A673 (cell line): ENCODE data around the gene DNTTIP2. TPM values are rescaled to one million over a fixed set of nuclear protein-coding genes. Genes with fewer than 3 reads are reported as not detected.

Experiments
- Bru-seq: library from RNA; stranded (reverse); fragments of 400-500 nt; gene quantifications from one replicate; lab custom pipeline; 2021; lab: Mats Ljungman, UMichigan
- BruChase-seq, 2 experiments: library from RNA; stranded (reverse); fragments of 400-500 nt; gene quantifications; one replicate each; lab custom pipeline; 2021; lab: Mats Ljungman, UMichigan
- BruUV-seq: library from RNA; stranded (reverse); fragments of 400-500 nt; replicated peaks from 2 replicates; lab custom pipeline; 2021; lab: Mats Ljungman, UMichigan
- CTCF ChIA-PET: fragments of 300-600 bp; sonication (Branson Sonifier 250); formaldehyde crosslinking; loops from one replicate; lab custom pipeline; 2022; ENCODE audit warnings: antibody characterized with exemption; lab: Charles Lee
- POLR2A ChIA-PET: fragments of 300-600 bp; sonication (Branson Sonifier 250); formaldehyde crosslinking; loops from one replicate; lab custom pipeline; 2022; ENCODE audit warnings: antibody characterized with exemption; ENCODE audit not compliant: low non-redundant PET; lab: Charles Lee
- DNase-seq: peaks from one replicate; pipeline ENCODE4 v3.0.0-alpha.2; 2015; ENCODE audit warnings: low spot score
- H3K27ac ChIP-seq: fragments of 200-600 bp; sonication (generic); 2 replicates; pipeline ENCODE4 v1.5.1; 2016; ENCODE audit warnings: mixed run types, low read depth, mild to moderate bottlenecking, mixed read lengths, antibody characterized with exemption, low read length; ENCODE audit not compliant: poor library complexity, severe bottlenecking
- H3K27me3 ChIP-seq: fragments of 200-600 bp; sonication (generic); replicated peaks from 2 replicates; pipeline ENCODE4 v1.6.1; 2017; ENCODE audit warnings: mixed run types, low read depth, mild to moderate bottlenecking, mixed read lengths, antibody characterized with exemption, low read length; ENCODE audit not compliant: insufficient read depth, poor library complexity
- H3K36me3 ChIP-seq: fragments of 200-600 bp; sonication (generic); 2 replicates; pipeline ENCODE4 v1.6.1; 2016; ENCODE audit warnings: mixed run types, mild to moderate bottlenecking, mixed read lengths, antibody characterized with exemption, low read length; ENCODE audit not compliant: insufficient read depth, poor library complexity, severe bottlenecking
- H3K4me1 ChIP-seq: fragments of 200-600 bp; sonication (generic); 2 replicates; pipeline ENCODE4 v1.6.1; 2017; ENCODE audit warnings: mixed run types, mild to moderate bottlenecking, mixed read lengths, antibody characterized with exemption, low read length; ENCODE audit not compliant: insufficient read depth, poor library complexity, severe bottlenecking
- H3K4me3 ChIP-seq: fragments of 200-600 bp; sonication (generic); 2 replicates; pipeline ENCODE4 v1.5.1; 2016; ENCODE audit warnings: low read depth, mixed run types, mild to moderate bottlenecking, mixed read lengths, low read length; ENCODE audit not compliant: poor library complexity, severe bottlenecking
- H3K9me3 ChIP-seq: fragments of 200-600 bp; sonication (generic); 2 replicates; pipeline ENCODE4 v1.6.1; 2016; ENCODE audit warnings: mixed run types, low read depth, mild to moderate bottlenecking, mixed read lengths, antibody characterized with exemption, low read length; ENCODE audit not compliant: poor library complexity, severe bottlenecking
- CTCF ChIP-seq: fragments of 300-800, 200-600 bp; sonication (generic); conservative IDR thresholded peaks from 2 replicates; pipeline ENCODE4 v1.5.1; 2017; ENCODE audit warnings: low read depth, mild to moderate bottlenecking, antibody characterized with exemption, low read length, moderate library complexity, mixed read lengths
- EZH2 ChIP-seq: fragments of 200-600 bp; sonication (generic); IDR thresholded peaks from 2 replicates; pipeline ENCODE4 v1.6.1; 2017; ENCODE audit warnings: borderline replicate concordance, low read depth, mild to moderate bottlenecking, mixed read lengths, antibody characterized with exemption, low read length; ENCODE audit not compliant: poor library complexity, severe bottlenecking
- intact Hi-C: fragments of 100-400 bp; cut with micrococcal nuclease; formaldehyde crosslinking; loops from one replicate; pipeline ENCODE4 v1.10.0; 2022; ENCODE audit not compliant: unreplicated experiment
- long read RNA-seq: library from polyadenylated mRNA; stranded (forward); transcript quantifications from one replicate; pipeline ENCODE4 v2.0.0, GENCODE V29; 2022
- total RNA-seq: library from RNA; stranded (reverse); gene quantifications from 2 replicates; pipeline ENCODE4 v1.2.3, GENCODE V29; 2021

Gene DNTTIP2
- total RNA-seq (78.4 and 102 TPM in 2 replicates), Bru-seq, nascent RNA (percentile 94 among the genes with signal in this experiment), BruChase-seq, experiment 1, labeled RNA remaining after a 2-hour chase (percentile 97 among the genes with signal in this experiment), BruChase-seq, experiment 2, labeled RNA remaining after a 6-hour chase (percentile 93 among the genes with signal in this experiment)
- long read RNA-seq, full-length matches to known transcripts: 210 of 229 reads
- long read RNA-seq, partial matches to known transcripts: 5 of 229 reads
- long read RNA-seq, other reads (novel, unspliced or antisense): 14 of 229 reads

- intact Hi-C loops: loop anchor here (2.0 kb wide), 1 partner anchor 30 kb away; the partner anchor contains the start of gene GCLM
- ChIA-PET POLR2A (interaction anchor here (0.6 kb wide), 2 partner anchors 48 to 345 kb away, joined by 4 to 5 read pairs; no protein-coding TSS in a partner anchor), CTCF (interaction anchor here (1.3 kb wide), 1 partner anchor 35 kb away, joined by 6 read pairs; no protein-coding TSS in a partner anchor)
- Histone ChIP-seq H3K36me3 (peaks cover 37% of the 10 kb centered on the region), H3K4me3 (peak within 1 kb of the TSS; percentile 89), H3K27ac (peak within 1 kb of the TSS; percentile 97), H3K9me3 (no peaks in the 10 kb centered on the region), H3K4me1 (peaks cover 20% of the 10 kb centered on the region), H3K27me3 (no peaks in the 10 kb centered on the region)
- no TSS peak for BruUV-seq
- DNase-seq: peak; percentile 98
- no peak for TF ChIP-seq CTCF
- no peak for TF ChIP-seq EZH2
Observed at GRCh38 chr1:93878889-93879586, at the start of gene DNTTIP2. DNTTIP2 (minus strand) TSS chr1:93879206; CDS start chr1:93879148, 58 bp downstream.

GRCh38 chr1:93925206-93925605 is 46.2 kb upstream of the DNTTIP2 start:
- ChIA-PET CTCF (no interaction called here), POLR2A (no interaction called here)
- no TSS peak for BruUV-seq
- no peaks in the 10 kb centered on the region for H3K9me3 ChIP-seq
- DNase-seq: no peak
- intact Hi-C loops: no loop called here
- H3K36me3 ChIP-seq: no peaks in the 10 kb centered on the region
- H3K4me3 ChIP-seq: no peak overlapping the region
- no peaks in the 10 kb centered on the region for H3K27me3 ChIP-seq
- H3K4me1 ChIP-seq: no peaks in the 10 kb centered on the region
- no peak for TF ChIP-seq CTCF
- no peak for TF ChIP-seq EZH2
- no peak overlapping the region for H3K27ac ChIP-seq

GRCh38 chr1:93919780-93920179 is 40.8 kb upstream of the DNTTIP2 start:
- TF ChIP-seq CTCF (no peak), EZH2 (no peak)
- Histone ChIP-seq H3K4me1 (no peaks in the 10 kb centered on the region), H3K36me3 (no peaks in the 10 kb centered on the region), H3K27ac (no peak overlapping the region), H3K27me3 (no peaks in the 10 kb centered on the region), H3K4me3 (no peak overlapping the region), H3K9me3 (no peaks in the 10 kb centered on the region)
- intact Hi-C loops: no loop called here
- CTCF ChIA-PET: no interaction called here
- BruUV-seq: no TSS peak
- POLR2A ChIA-PET: no interaction called here
- no peak for DNase-seq
